Activated CD8-positive, alpha-beta memory T cell treated with anti-CD3 and anti-CD28 coated beads for 36 hours (primary cell): ENCODE data around the gene TRPM7. TPM values are rescaled to one million over a fixed set of nuclear protein-coding genes. Genes with fewer than 3 reads are reported as not detected.
"Not testable (repeated sequence)": the region's sequence is repeated elsewhere in the genome, so short reads cannot be mapped to it uniquely, and the experiment has no call there.

Source experiments
- CTCF ChIA-PET: fragments of 350-600 bp; sonication (Branson Sonifier 250); formaldehyde crosslinking; loops from one replicate; lab custom pipeline; 2021; ENCODE audit warnings: antibody characterized with exemption; lab: Charles Lee
- POLR2A ChIA-PET: fragments of 350-600 bp; sonication (Branson Sonifier 250); formaldehyde crosslinking; loops from one replicate; lab custom pipeline; 2021; ENCODE audit warnings: antibody characterized with exemption; lab: Charles Lee
- total RNA-seq, 2 experiments: library from RNA; stranded (reverse); gene quantifications; one replicate each; pipeline ENCODE4 v1.2.3, GENCODE V29; 2021

The TRPM7 gene
- total RNA-seq, 2 experiments from 2014 or later, result 46.3 to 48.2 TPM

DNA sequence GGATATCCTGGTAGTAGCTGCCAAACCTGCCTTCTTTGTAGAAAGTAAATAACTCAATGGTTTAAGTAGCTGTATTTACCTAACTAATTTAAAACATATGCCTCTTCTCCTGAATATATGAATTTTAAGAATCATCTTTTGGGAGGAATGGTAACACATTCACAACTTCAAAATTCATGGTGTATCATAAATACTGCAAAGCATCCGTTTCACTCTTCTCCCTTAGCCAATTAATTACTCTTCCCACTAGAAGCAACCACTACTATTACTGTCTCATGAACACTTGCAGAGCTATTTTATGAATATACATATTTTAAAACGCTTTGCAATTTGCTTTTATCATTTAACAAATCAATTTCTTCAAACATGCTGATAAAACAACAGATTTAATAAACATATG, 81.1 kb downstream of the TRPM7 start:
- POLR2A ChIA-PET, result no interaction called here

DNA sequence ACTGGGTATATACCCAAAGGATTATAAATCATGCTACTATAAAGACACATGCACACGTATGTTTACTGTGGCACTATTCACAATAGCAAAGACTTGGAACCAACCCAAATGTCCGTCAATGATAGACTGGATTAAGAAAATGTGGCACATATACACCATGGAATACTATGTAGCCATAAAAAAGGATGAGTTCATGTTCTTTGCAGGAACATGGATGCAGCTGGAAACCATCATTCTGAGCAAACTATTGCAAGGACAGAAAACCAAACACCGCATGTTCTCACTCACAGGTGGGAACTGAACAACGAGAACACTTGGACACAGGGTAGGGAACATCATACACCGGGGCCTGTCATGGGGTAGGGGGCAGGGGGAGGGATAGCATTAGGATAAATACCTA, 84.6 kb downstream of the TRPM7 start:
- CTCF ChIA-PET, POLR2A ChIA-PET: not testable (repeated sequence)

More for the DNA sequence above, 81.1 kb downstream of the TRPM7 start:
- CTCF ChIA-PET, result no interaction called here

DNA sequence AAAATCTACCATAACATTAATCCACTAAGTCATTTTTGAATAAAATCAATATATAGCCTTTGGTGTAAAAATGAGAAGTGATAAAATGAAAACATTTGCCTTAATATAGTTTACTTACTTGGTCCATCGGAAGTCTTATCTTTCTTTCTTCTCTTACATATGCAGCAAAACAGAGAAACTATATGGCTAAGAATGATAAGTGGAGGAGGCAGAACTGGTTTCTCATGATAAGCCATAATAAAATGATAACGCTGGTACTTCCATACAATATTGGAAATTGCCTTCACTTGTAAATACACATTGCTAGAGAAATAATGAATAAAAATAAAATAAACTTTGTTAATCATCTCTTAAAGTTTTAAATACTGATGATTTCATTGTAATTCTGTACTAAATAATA, 92.3 kb downstream of the TRPM7 start:
- CTCF ChIA-PET, result interaction anchor here (0.6 kb wide), 1 partner anchor 52 kb away, joined by 3 read pairs; no protein-coding TSS in a partner anchor
- POLR2A ChIA-PET, result no interaction called here

DNA sequence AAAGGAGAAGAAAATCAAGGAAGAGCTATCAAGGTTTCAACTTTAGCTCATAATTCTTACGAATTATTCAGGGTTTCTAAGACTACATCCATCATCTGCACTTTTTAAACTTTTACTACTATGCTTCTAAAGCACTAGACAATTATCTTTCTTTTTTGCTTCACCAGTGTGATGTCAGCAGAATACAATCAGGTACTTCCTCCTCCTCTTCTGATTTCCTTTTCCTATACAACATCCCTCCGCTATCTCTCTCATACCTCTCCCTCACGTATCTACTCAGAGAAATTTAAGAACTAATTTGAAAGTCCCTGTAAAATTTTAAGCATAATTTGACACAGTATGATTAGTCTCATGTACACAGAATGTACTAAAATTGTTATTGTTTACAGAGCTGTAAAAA, 92.8 kb downstream of the TRPM7 start:
- CTCF ChIA-PET, result interaction anchor here (0.6 kb wide), 1 partner anchor 52 kb away, joined by 3 read pairs; no protein-coding TSS in a partner anchor
- POLR2A ChIA-PET, result no interaction called here

DNA sequence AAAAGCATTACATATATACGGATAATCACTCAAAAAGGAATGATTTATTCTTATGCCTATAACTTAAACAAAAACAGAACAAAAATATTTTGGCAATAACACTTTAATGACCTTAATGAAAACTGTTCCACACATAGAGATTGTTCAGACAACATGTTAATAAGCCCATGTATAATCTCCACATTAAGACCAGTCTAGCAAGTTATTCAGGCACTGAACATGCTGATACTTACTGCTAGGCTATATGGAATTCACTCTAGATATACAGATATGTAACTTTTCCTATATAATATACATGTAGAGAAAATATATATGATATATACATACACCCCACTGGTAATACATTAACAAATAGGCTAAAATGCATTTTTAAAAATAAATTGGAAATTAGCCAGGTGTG, 96.3 kb downstream of the TRPM7 start:
- CTCF ChIA-PET, result no interaction called here
- POLR2A ChIA-PET, result no interaction called here

DNA sequence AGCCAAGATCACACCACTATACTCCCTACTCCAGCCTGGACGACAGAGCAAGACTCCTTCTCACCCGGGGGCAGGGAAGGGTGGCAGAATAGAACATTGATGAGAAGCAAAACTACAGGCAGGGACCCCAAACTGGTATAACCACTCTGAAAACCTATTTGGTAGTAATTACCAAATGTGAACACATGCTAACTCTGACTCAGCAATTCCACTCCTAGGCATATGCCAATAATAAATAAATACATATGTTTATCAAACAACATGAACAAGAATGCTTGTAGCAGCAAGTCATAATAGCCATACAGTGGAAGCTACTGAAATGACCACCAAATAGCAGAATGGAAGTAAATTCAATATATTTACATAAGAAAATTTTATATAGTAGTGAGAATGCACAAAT, 109.1 kb downstream of the TRPM7 start:
- CTCF ChIA-PET, result no interaction called here
- POLR2A ChIA-PET, result no interaction called here

DNA sequence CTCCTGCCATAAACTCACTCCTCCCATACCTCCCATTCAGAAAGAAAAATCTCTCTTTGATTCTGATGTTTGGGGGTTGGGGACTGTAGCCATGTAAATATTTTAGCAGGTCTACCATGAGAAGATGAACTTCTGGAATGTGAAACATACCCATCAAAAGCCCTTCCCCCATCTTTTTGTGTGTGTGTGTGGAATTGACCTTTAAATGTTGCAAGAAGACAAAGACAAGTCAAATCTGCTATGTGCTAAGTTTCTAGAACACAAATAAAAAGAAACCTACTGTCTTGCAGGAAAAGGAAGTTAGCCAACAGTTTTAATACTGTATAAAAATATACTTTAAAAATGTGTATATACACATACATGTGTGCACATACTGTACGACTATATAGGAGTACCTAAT, 110.4 kb downstream of the TRPM7 start:
- ChIA-PET POLR2A (no interaction called here), CTCF (no interaction called here)

DNA sequence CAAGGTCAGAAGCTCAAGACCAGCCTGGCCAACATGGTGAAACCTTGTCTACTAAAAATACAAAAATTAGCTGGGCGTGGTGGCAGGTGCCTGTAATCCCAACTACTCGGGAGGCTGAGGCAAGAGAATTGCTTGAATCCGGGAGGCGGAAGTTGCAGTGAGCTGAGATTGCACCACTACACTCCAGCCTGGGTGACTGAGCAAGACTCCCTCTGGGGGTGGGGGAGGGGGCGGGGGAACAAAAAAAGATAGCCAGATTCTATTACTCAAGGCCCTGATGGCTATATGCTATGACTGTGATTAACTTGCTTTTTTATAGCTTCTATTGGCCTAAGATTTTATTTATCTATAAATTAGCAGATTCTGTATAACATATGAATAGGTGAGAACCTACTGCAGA, 112.8 kb downstream of the TRPM7 start:
- POLR2A ChIA-PET, CTCF ChIA-PET: not testable (repeated sequence)

DNA sequence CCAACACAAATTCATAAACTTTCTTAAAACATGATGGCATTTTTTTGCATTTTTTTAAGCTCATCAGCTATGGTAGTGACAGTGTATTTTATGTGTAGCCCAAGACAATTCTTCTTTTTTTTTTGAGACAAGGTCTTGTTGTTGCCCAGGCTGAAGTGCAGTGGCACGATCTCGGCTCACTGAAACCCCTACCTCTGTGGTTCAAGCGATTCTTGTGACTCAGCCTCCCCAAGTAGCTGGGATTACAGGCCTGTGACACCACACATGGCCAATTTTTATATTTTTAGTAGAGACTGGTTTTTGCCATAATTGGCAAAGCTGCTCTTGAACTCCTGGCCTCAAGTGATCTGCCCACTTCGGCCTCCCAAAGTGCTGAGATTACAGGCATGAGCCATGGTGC, 122.8 kb downstream of the TRPM7 start:
- ChIA-PET CTCF (interaction anchor here (0.6 kb wide), 1 partner anchor 103 kb away, joined by 3 read pairs; no protein-coding TSS in a partner anchor), POLR2A (interaction anchor here (0.6 kb wide), 1 partner anchor 348 kb away, joined by 3 read pairs; no protein-coding TSS in a partner anchor)

DNA sequence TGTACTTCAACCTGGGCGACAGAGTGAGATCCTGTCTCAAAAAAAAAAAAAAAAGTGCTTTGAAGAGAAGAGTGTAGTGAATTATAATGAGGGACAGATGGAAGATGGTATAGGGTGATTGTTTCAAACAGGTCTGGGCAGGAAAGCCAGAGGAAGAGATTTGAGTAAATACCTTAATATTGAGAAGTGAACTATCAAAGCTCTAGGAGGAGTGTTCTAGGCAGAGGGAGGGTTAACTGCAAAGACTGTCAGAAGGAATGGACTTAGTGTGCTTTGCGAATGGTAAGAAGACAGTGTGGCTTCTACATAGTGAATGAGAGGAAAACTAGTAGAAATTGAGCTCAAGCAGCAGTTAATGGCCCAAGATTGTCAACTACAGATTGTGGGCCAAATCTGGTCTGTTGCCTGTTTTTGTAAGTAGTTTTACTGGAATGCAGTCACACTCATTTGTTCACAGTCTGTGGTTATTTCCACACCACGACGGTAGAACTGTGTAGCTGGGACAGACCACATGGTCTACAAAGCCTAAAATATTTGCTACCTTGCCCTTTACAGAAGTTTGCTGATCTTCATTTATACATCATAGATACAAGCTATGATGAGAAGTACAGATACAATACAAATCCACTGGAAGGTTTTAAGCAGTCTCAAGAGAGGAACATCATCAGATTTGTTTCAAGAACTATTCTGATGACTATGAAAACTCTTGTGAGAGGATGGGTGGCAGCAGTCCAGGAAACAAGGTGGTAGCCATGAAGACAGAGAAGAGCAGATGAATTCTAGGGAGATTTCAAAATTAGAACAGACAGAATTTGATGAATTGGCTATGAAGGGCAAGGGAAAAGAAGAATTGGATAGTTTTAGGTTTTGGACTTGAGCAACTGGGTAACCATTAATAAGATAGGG, 123.6 kb downstream of the TRPM7 start:
- ChIA-PET POLR2A (no interaction called here), CTCF (no interaction called here)

DNA sequence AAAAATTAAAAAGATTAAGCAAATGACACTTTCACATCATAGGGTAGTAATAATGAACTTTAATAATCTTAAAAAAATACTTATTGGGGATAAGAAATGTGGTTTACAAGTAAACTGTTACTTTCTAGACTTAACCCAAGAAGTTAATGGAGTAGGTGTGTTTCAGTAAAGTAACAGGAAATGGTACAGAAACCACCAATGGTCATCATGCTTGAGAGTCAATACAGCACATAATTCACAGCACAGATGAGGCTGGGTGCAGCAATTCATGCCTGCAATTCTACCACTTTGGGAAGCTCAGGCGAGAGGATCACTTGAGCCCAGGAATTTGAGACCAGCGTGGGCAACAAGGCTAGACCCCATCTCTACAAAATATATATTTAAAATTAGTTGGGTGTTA, 128.6 kb downstream of the TRPM7 start:
- ChIA-PET CTCF (no interaction called here), POLR2A (interaction anchor here (0.6 kb wide), 1 partner anchor 26 kb away, joined by 3 read pairs; no protein-coding TSS in a partner anchor)

DNA sequence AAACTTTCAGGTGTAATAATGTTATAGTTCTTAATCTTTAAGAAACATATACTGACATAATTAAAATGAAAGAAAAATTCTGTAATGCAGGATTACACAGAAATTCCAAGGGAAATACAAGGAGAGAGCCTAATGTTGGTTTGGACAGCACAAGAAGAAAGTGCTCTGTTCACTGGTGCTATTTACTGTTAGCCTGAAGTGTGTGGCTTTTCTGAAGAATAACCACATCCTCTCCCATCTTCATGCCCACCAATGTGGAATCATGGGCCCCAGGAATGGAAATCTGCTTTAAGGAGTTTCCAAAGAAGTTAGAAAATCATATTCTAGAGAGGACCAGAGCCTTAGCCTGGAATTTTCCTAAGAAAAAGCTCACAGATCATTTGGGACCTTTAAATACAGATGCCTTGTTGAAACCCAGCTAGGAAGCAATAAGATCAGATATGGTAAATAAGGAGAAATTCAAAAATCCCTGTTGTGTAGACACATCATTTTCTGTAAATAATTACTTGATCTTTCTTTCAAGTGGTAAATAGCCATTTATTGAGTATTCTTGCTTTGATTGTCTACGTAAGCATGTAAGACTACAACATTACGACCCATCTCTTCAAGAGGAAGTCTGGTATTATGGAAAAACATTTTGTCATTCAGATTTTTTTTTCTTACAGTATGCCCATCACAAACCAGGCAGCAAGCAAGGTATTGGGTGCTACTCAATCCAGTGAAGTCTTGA, 129.8 kb downstream of the TRPM7 start:
- ChIA-PET CTCF (no interaction called here), POLR2A (no interaction called here)

DNA sequence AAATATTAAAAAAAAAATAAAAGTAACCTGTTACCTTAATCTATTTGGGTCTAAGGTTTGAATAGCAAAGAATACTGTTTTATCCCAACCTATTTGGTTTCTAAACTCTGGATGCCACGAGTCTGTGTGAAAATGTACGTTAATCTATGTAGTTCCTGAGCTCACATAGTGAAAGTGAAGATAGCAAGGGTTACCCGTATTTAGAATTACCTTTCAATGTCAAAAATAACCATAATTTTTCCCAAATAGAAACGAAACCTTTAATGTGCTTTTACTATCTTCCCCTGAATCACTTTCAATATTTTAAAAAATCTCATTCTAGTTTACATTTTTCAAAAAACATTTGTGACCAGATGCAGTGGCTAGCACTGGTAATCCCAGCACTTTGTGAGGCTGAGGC, 134.4 kb downstream of the TRPM7 start:
- CTCF ChIA-PET, result no interaction called here
- POLR2A ChIA-PET, result interaction anchor here (0.7 kb wide), 1 partner anchor 59 kb away, joined by 3 read pairs; no protein-coding TSS in a partner anchor

DNA sequence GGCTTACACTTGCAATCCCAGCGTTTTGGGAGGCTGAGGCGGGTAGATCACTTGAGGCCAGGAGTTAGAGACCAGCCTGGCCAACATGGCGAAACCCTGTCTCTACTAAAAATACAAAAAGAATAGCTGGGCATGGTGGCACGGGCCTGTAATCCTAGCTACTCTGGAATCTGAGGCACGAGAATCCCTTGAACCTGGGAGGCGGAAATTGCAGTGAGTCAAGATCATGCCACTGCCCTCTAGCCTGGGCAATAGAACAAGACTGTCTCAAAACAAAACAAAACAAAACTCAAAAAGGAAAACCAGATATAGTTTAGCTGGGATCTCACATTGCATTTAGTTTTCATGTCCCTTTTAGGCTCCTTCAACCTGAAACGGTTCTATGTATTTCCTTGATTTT, 137.3 kb downstream of the TRPM7 start:
- POLR2A ChIA-PET, result no interaction called here
- CTCF ChIA-PET, result no interaction called here

DNA sequence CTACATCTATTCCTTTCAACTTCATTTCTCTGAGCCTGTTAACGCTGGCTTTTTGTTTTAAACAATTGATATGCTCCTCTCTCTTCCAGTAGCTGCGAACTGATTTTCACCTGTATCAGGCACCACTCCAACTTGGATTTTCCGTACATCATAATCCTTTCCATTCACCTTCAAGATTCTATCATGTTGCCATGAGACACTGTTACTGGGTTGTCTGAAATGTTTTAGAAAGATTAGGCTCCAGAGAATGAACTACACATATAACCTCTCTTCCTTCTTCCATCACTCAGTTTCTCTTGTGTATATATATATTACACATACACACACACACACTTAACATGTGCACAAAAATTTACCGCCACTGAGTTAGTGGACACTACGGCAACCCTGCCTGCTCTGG, 140.0 kb downstream of the TRPM7 start, which contains the start of gene USP50:
Gene USP50 (minus strand): TSS at position 101 of the 400 bp plus-strand sequence. CDS start 141 bp downstream, outside the sequence.
- CTCF ChIA-PET, result no interaction called here
- POLR2A ChIA-PET, result no interaction called here

DNA sequence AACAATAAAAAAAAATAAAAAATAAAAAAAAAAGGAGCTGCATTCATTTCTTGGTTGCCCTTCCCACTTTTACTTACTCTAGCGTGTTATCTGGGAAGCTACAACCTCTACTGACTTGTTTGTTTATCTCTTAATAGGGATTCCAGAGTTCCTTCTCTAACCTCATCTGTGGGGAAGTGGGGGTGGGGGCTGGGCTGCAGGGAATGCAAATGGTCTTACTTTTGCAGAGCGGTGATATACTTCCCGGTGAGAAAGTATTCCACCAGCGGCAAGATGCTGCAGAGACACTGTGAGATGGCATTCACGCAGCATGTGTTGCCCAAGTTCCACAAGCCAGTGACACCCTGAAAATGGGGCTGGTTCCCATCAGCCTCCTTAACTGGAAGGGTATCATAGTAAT, 142.2 kb downstream of the TRPM7 start:
- ChIA-PET POLR2A (no interaction called here), CTCF (no interaction called here)

DNA sequence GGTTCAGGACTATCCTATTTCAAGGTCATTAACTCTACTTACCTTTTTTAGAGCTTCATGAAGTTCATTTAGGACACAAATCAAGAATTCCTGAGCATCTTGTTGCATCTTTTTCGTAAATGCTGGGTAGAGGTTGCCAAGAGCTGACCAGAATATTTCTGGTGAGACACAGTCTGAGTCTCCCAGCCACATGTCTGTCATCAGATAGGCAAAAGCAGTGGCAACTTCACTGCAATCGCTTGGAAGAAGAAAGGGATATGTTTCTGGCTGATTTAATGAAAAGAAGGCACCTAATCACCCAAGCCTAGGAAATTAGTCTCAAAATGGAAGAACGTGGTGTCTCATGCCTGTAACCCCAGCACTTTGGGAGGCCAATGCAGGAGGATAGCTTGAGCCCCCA, 143.0 kb downstream of the TRPM7 start:
- ChIA-PET POLR2A (no interaction called here), CTCF (interaction anchor here (0.8 kb wide), 1 partner anchor 61 kb away, joined by 4 read pairs; no protein-coding TSS in a partner anchor)

DNA sequence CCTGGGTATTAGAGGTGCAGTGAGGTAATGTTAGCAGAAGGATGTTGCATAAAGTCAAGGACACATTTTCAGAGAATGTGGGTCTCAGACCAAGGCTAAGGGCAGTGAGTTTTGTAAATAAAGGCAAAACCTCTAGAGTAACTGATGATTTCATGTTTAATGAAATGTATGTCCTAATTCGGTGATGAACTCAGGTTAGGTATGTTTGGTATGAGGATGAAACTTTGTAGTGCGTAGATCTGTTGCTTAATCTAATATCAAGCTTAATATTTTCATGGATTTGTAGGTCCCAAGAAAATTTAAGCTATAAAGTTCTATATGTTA, 143.7 kb downstream of the TRPM7 start:
- ChIA-PET CTCF (no interaction called here), POLR2A (no interaction called here)

DNA sequence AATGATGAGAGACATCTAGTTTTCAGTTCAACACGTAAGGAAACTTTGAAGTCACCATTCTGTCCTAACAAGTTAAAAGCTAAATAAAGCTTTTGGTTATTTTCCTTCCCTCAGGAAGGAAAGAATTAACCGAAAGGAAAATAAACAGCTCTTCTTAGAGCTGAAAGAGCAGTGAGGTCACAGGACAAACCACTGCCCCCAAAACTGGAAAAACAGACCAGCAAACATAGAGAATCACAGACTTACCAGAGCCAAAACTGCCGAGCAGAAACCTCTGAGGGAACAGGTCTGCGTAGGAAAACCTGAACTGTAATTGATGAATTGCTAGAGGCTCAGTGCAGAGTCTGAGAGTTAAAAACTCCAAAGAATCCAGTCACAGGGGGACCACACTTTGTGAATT, 154.8 kb downstream of the TRPM7 start:
- ChIA-PET CTCF (no interaction called here), POLR2A (interaction anchor here (0.6 kb wide), 1 partner anchor 27 kb away, joined by 3 read pairs; no protein-coding TSS in a partner anchor)

DNA sequence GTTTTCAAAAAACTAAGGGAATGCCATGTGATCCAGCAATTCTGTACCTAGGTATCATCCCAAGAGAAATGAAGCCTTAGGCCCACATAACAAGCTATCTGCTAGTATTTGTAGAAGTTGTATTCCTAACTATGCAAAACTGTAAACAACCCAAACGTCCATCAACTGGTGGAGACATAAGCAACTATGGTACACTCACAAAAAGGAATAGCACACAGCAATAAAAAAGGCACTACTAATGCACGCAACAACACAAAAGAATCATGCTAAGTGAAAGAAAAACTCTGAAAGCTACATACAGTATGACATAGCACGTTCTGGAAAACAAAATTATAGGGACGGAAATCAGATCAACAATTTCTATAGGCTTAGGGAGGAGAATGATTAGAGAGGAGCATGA, 155.4 kb downstream of the TRPM7 start:
- ChIA-PET POLR2A (no interaction called here), CTCF (interaction anchor here (0.6 to 1.0 kb wide), 2 partner anchors 11 to 69 kb away, joined by 3 read pairs; no protein-coding TSS in a partner anchor)
